Right renal pelvis (tissue), 4 donors: ENCODE measurements around the gene TRAP1. TPM values are rescaled to one million over a fixed set of nuclear protein-coding genes. Genes with fewer than 3 reads are reported as not detected.
"Not testable (repeated sequence)": the region's sequence is repeated elsewhere in the genome, so short reads cannot be mapped to it uniquely, and the experiment has no call there.

Source experiments
- DNase-seq, 4 donors: peaks; one replicate each; pipeline ENCODE4 v3.0.0-alpha.2; 2013; ENCODE audit warnings: low read depth in 4 of 4, low spot score in 3 of 4, missing footprints in 1 of 4
- polyA plus RNA-seq, 4 donors: library from polyadenylated mRNA; unstranded; fragments of 120-200 nt; gene quantifications; one replicate each; pipeline ENCODE4 v1.2.1, GENCODE V29; 2013; ENCODE audit not compliant: insufficient read length in 4 of 4

Gene TRAP1
- polyA plus RNA-seq, 4 donors: 92.8 to 114 (median 101) TPM

DNA sequence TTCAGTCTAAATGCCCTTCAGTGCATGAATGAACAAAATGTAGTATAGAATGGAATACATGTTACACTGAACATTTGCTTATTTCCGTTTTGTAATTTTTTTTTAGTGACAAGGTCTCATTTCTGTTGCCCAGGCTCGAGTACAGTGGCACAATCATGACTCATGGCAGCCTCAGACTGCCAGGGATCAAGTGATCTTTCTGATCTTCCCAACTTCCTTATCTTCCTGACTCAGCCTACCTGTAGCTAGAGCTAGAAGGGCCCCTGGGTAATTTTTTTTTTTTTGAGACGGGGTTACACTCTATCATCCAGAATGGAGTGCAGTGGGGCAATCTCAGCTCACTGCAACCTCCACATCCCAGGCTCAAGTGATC lies 98.6 kb downstream of the TRAP1 start:
- DNase-seq: no peak

DNA sequence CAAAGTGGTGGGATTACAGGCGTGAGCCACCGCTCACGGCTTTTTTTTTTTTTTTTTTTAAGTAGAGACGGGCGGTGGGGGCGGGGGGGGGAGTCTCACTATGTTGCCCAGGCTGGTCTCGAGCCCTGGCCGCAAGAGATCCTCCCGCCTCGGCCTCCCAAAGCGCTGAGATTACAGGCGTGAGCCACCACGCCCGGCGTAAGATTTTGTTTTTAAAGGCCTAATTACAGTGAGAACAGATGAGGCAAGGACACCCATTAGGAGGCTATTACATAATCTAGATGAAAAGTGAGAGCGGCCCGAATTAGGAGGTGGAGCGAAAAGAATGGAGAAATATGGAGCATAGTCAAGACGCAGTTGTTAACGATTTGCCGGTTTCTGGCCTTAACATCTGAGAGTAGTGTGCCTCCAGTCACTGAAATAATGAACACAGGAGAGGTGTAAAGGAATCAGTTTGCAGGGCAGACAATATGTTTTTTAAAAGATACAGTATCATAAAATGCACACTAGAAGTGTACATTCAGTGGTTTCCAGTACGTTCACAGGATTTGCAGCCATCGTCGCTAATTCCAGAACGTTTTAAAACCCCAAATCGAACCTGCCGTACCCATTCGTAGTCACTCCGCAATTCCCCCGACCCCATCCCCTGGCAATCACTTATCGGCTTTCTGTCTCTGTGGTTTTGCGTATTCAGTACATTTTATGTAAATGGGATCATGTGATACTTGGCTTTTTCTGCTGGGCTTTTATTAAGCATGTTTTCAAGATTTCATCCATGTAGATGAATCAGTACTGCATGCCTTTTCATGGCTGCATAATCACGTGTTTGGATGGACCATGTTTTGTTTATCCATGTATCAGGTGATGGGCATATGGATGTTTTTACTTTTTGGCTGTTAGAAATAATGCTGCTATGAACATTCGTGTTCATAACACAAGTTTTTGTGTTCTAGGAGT lies 104.5 kb downstream of the TRAP1 start:
- no peak for DNase-seq

DNA sequence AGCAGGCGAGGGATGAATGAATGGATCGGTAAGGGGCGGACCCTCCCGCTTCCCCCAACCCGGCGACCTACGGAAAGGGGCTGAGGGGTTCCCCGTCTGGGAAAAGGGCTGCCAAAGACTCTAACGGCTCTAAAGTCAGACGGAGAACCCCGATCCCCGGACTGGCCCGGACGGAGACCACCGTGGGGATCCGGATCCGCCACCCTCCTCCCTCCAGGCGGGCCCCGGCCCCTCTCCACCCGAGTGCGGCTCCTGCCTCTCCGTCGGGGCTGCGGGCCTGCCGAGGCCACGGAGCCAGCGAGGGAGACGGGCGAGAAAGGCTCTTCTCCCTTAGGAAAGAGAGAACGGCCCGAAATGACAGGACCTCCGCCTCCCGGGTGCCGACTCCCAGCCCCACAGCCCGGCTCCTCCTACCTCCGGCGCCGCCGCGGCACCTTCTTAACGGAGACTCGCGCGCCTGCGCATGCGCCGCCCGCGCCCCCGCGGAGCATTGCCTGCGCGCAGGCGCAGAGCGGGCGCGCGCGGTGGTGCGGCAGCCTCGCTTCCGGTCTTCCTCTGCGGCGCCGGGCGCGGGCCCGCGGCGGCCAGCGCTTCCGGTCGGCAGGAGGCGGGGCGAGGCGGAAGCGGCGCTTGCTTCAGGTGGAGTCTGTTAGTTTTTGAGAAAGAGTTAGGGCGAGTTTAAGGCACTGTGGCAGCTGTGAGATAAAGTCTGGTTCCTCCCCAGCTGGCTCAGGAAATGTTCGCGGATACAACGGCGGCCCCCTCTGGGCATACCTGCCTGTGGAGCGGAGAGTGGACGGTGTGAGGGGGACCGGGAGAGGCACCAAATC lies 106.0 kb downstream of the TRAP1 start, which contains the start of gene SLX4:
Gene SLX4 (minus strand): TSS at position 461 of the 830 bp plus-strand sequence. CDS start 2,642 bp downstream, outside the sequence.
- peak; percentile 88 to 94 (median 90) for DNase-seq

DNA sequence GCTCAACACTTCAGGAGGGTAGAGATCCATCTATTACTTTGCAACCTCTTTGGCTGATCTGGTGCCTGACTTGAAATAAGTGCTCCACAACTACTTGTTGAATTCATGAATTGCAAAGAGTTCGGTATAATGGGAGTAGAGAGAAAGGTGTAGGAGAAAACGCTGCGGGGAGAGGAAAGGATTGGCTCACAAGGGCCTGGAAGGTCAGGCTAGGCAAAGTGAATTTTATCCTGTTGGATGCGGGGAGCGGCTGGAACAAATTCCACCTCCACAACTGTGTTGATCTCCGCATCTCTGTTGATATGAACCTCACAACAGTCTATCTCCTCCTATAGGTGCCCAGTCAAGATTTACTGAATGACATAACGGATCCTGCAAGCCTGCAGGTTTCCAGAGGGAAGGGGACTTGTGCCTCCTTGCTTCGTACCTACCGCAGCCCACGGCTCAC lies 106.6 kb downstream of the TRAP1 start:
- DNase-seq: peak in 1 of 4 donors; percentile 4

DNA sequence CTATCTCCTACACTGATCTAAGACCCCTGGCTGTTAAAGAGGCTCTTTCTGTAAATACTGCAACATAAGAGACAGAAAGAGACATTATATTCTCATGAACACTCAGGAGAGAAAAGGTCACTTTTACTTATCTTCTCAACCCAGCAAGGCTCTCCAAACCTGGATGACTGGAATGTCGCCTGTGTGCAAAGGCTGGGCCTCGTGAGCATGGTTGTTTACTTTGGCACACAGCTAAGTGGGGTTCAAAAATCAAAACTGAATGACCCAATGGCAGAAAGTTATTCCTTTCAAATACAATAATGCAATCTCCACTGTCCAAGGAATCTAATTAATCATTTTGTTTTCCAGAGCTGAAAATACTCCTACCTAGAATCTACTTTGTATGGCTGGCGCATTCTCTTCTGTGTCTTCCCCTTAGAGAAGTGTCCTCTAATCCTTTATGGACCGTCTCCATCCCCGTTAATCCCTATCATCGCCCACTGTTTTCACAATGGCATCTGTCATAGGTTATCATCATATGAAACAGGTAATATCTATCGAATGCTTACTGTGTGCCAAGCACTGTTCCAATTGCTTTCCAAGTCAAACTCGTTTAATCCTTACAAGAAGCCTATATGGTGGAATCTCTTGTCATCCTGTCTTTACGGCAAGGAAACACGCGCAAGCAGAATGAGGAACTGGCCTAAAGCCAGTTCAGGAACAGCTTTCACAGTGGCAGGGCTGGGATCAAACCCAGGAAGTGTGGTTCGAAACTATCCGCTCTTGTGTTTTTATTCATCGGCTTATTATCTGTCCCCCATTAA lies 107.2 kb downstream of the TRAP1 start:
- DNase-seq: no peak

DNA sequence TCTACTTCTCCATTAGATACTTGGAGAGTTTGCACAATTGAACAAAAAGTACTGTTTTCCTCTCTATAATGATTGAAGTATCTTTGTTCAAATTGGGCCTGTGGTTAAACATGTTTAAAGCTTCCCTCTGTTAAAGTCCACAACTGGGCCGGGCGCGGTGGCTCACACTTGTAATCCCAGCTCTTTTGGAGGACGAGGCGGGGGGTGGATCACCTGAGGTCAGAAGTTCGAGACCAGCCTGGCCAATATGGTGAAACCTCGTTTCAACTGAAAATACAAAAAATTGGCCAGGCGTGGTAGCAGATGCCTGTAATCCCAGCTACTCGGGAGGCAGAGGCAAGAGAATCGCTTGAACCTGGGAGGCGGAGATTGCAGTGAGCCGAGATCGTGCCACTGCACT lies 108.3 kb downstream of the TRAP1 start:
- DNase-seq: not testable (repeated sequence)

DNA sequence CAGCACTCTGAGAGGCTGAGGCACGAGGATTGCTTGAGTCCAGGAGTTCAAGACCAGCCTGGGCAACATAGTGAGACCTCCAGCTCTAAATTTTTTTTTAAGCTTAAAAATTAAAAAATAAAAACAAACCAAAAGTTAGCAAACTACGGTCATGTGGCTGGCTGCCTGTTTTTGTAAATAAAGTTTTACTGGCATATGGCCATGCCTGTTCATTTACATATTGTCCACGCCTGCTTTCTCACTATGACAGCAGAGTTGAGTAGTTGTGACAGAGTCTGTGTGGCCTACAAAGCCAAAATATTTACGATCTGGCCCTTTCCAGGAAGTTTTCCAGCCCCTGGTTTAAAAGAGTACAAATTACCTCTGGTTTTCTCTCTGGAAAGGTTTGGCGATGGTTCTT lies 109.3 kb downstream of the TRAP1 start:
- DNase-seq: no peak

Other genes starting within 250 kb of the TRAP1 start
- gene C16orf90, start 222.0 kb downstream of the TRAP1 start, polyA plus RNA-seq: under 1 TPM in 1 of 4 donors, not detected in 3; 0.12 TPM
- 10 to 100 TPM; 57.7 to 70.6 (median 66.3) TPM for gene CLUAP1, start 216.5 kb downstream of the TRAP1 start, polyA plus RNA-seq
- 1 to 10 TPM; 1.5 to 2.2 (median 2.0) TPM for gene NLRC3, start 140.1 kb downstream of the TRAP1 start, polyA plus RNA-seq
- gene SLX4, start 105.9 kb downstream of the TRAP1 start, polyA plus RNA-seq: 1 to 10 TPM; 4.6 to 5.5 (median 5.2) TPM
- 10 to 100 TPM; 24.9 to 32.5 (median 30.7) TPM for gene DNASE1, start 62.8 kb downstream of the TRAP1 start, polyA plus RNA-seq
- 10 to 100 TPM; 64.6 to 84.7 (median 72.8) TPM for gene CREBBP, start 163.2 kb upstream of the TRAP1 start, polyA plus RNA-seq